Activated T-cell treated with anti-CD3 and anti-CD28 coated beads, Interleukin-2, amount 50 U/mL, for 24 hours (primary cell): ENCODE measurements around the gene WHRN.

ENCODE experiments used
- DNase-seq: peaks from one replicate; pipeline ENCODE4 v3.0.0-alpha.2; 2020
- H3K27ac Mint-ChIP-seq: 2 replicates; pipeline ENCODE4 v1.8.0; 2020; ENCODE audit warnings: mild to moderate bottlenecking, mixed read lengths
- H3K27me3 Mint-ChIP-seq: 2 replicates; pipeline ENCODE4 v1.8.0; 2020; ENCODE audit warnings: mixed read lengths
- H3K36me3 Mint-ChIP-seq: 2 replicates; pipeline ENCODE4 v1.8.0; 2020; ENCODE audit warnings: low read depth, mixed read lengths
- H3K4me1 Mint-ChIP-seq: 2 replicates; pipeline ENCODE4 v1.8.0; 2020; ENCODE audit warnings: low read depth, mixed read lengths
- H3K4me3 Mint-ChIP-seq: 2 replicates; pipeline ENCODE4 v1.8.0; 2020; ENCODE audit warnings: mild to moderate bottlenecking, moderate library complexity, mixed read lengths
- H3K9me3 Mint-ChIP-seq: 2 replicates; pipeline ENCODE4 v1.8.0; 2020; ENCODE audit warnings: mixed read lengths

WHRN gene

GRCh38 chr9:114385397-114386181, 119.7 kb downstream of the WHRN start:
- Mint-ChIP-seq H3K27ac (peak overlapping the region; percentile 97), H3K9me3 (no peaks in the 10 kb centered on the region), H3K36me3 (peaks cover 92% of the 10 kb centered on the region), H3K4me1 (peaks cover 78% of the 10 kb centered on the region), H3K27me3 (no peaks in the 10 kb centered on the region), H3K4me3 (peak overlapping the region; percentile 98)
- DNase-seq = peak; percentile 88

GRCh38 chr9:114384836-114385396, 120.4 kb downstream of the WHRN start:
- Mint-ChIP-seq H3K9me3 (no peaks in the 10 kb centered on the region), H3K27ac (peak overlapping the region; percentile 97), H3K36me3 (peaks cover 91% of the 10 kb centered on the region), H3K4me1 (peaks cover 75% of the 10 kb centered on the region), H3K4me3 (peak overlapping the region; percentile 98), H3K27me3 (no peaks in the 10 kb centered on the region)
- DNase-seq = no peak

GRCh38 chr9:114384341-114384740, 120.9 kb downstream of the WHRN start:
- H3K9me3 Mint-ChIP-seq = no peaks in the 10 kb centered on the region
- H3K27ac Mint-ChIP-seq = peak overlapping the region; percentile 97
- H3K4me3 Mint-ChIP-seq = peak overlapping the region; percentile 98
- DNase-seq = no peak
- H3K36me3 Mint-ChIP-seq = peaks cover 91% of the 10 kb centered on the region
- peaks cover 75% of the 10 kb centered on the region for H3K4me1 Mint-ChIP-seq
- no peaks in the 10 kb centered on the region for H3K27me3 Mint-ChIP-seq

- H3K4me1 Mint-ChIP-seq = peaks cover 75% of the 10 kb centered on the region
- no peak for DNase-seq
- peak overlapping the region; percentile 97 for H3K27ac Mint-ChIP-seq
- no peaks in the 10 kb centered on the region for H3K27me3 Mint-ChIP-seq
- H3K36me3 Mint-ChIP-seq = peaks cover 91% of the 10 kb centered on the region
- peak overlapping the region; percentile 98 for H3K4me3 Mint-ChIP-seq
- H3K9me3 Mint-ChIP-seq = no peaks in the 10 kb centered on the region
Observed at GRCh38 chr9:114383521-114384231, 121.6 kb downstream of the WHRN start.

GRCh38 chr9:114382699-114383520, 122.4 kb downstream of the WHRN start:
- H3K27me3 Mint-ChIP-seq = no peaks in the 10 kb centered on the region
- peaks cover 77% of the 10 kb centered on the region for H3K4me1 Mint-ChIP-seq
- peaks cover 91% of the 10 kb centered on the region for H3K36me3 Mint-ChIP-seq
- H3K4me3 Mint-ChIP-seq = peak overlapping the region; percentile 98
- H3K27ac Mint-ChIP-seq = peak overlapping the region; percentile 97
- H3K9me3 Mint-ChIP-seq = no peaks in the 10 kb centered on the region
- DNase-seq = peak; percentile 74

GRCh38 chr9:114378883-114379282, 126.4 kb downstream of the WHRN start:
- no peaks in the 10 kb centered on the region for H3K9me3 Mint-ChIP-seq
- H3K27me3 Mint-ChIP-seq = no peaks in the 10 kb centered on the region
- H3K4me3 Mint-ChIP-seq = no peak overlapping the region
- peak overlapping the region; percentile 89 for H3K27ac Mint-ChIP-seq
- no peak for DNase-seq
- peaks cover 91% of the 10 kb centered on the region for H3K4me1 Mint-ChIP-seq
- H3K36me3 Mint-ChIP-seq = peaks cover 95% of the 10 kb centered on the region

- peaks cover 95% of the 10 kb centered on the region for H3K36me3 Mint-ChIP-seq
- no peaks in the 10 kb centered on the region for H3K27me3 Mint-ChIP-seq
- no peak overlapping the region for H3K4me3 Mint-ChIP-seq
- peak overlapping the region; percentile 89 for H3K27ac Mint-ChIP-seq
- no peaks in the 10 kb centered on the region for H3K9me3 Mint-ChIP-seq
- H3K4me1 Mint-ChIP-seq = peaks cover 90% of the 10 kb centered on the region
- no peak for DNase-seq
Observed at GRCh38 chr9:114378016-114378415, 127.3 kb downstream of the WHRN start.

- no peak for DNase-seq
- H3K27ac Mint-ChIP-seq = peak overlapping the region; percentile 89
- H3K4me1 Mint-ChIP-seq = peaks cover 89% of the 10 kb centered on the region
- no peaks in the 10 kb centered on the region for H3K9me3 Mint-ChIP-seq
- H3K36me3 Mint-ChIP-seq = peaks cover 95% of the 10 kb centered on the region
- H3K4me3 Mint-ChIP-seq = no peak overlapping the region
- H3K27me3 Mint-ChIP-seq = no peaks in the 10 kb centered on the region
Observed at GRCh38 chr9:114376586-114377445, 128.5 kb downstream of the WHRN start.

GRCh38 chr9:114375386-114376175, 129.7 kb downstream of the WHRN start:
- Mint-ChIP-seq H3K4me3 (no peak overlapping the region), H3K27ac (peak overlapping the region; percentile 97), H3K36me3 (peaks cover 96% of the 10 kb centered on the region), H3K27me3 (no peaks in the 10 kb centered on the region), H3K9me3 (no peaks in the 10 kb centered on the region), H3K4me1 (peaks cover 91% of the 10 kb centered on the region)
- no peak for DNase-seq

GRCh38 chr9:114374936-114375335, 130.3 kb downstream of the WHRN start:
- no peak for DNase-seq
- Mint-ChIP-seq H3K4me3 (no peak overlapping the region), H3K27me3 (no peaks in the 10 kb centered on the region), H3K4me1 (peaks cover 92% of the 10 kb centered on the region), H3K36me3 (peaks cover 94% of the 10 kb centered on the region), H3K27ac (peak overlapping the region; percentile 97), H3K9me3 (no peaks in the 10 kb centered on the region)

GRCh38 chr9:114373960-114374730, 131.1 kb downstream of the WHRN start:
- Mint-ChIP-seq H3K27ac (peak overlapping the region; percentile 97), H3K4me3 (peak overlapping the region; percentile 35), H3K9me3 (no peaks in the 10 kb centered on the region), H3K4me1 (peaks cover 92% of the 10 kb centered on the region), H3K36me3 (peaks cover 94% of the 10 kb centered on the region), H3K27me3 (no peaks in the 10 kb centered on the region)
- DNase-seq = no peak

GRCh38 chr9:114372921-114373448, 132.3 kb downstream of the WHRN start:
- peaks cover 89% of the 10 kb centered on the region for H3K4me1 Mint-ChIP-seq
- no peaks in the 10 kb centered on the region for H3K27me3 Mint-ChIP-seq
- H3K27ac Mint-ChIP-seq = peak overlapping the region; percentile 97
- no peaks in the 10 kb centered on the region for H3K9me3 Mint-ChIP-seq
- peaks cover 93% of the 10 kb centered on the region for H3K36me3 Mint-ChIP-seq
- DNase-seq = peak; percentile 83
- peak overlapping the region; percentile 70 for H3K4me3 Mint-ChIP-seq
